Pancreas (tissue), 10 donors: ENCODE measurements around the gene JUN. TPM values are rescaled to one million over a fixed set of nuclear protein-coding genes. Genes with fewer than 3 reads are reported as not detected.

Experiments used
- ATAC-seq, 4 donors: fragments of 200-7000 bp; cut with Tn5 transposase; one replicate each; pipeline versions ENCODE4 v1.8.0 to v1.9.1; 2020; ENCODE audit warnings: mild to moderate bottlenecking in 4 of 4, moderate library complexity in 4 of 4
- DNase-seq, 6 donors: peaks; one replicate each; pipeline ENCODE4 v3.0.0-alpha.2; 2020
- FAIRE-seq: peaks from 2 replicates; lab custom pipeline; 2012; peaks lifted over from hg19 to GRCh38; lab: Jason Lieb, UNC
- H3K27ac ChIP-seq, 4 donors: fragments of 200-600 bp; sonication (generic); 1 replicate in 3 of 4; 2 replicates in 1 of 4; pipeline versions ENCODE4 v1.5.0 to v1.8.0; 2020
- H3K27me3 ChIP-seq, 4 donors: fragments of 200-600 bp; one replicate each; pipeline ENCODE4 v1.8.0; 2021
- H3K36me3 ChIP-seq, 3 donors: fragments of 200-600 bp; sonication (generic) in 1 of 3; one replicate each; pipeline versions ENCODE4 v1.5.0 to v1.8.0; 2020 to 2021
- H3K4me1 ChIP-seq, 3 donors: fragments of 200-600 bp; one replicate each; pipeline ENCODE4 v1.8.0; 2021
- H3K4me3 ChIP-seq, 4 donors: fragments of 200-600 bp; sonication (generic) in 2 of 4; one replicate each; pipeline versions ENCODE4 v1.5.0 to v1.8.0; 2020 to 2021
- H3K9me3 ChIP-seq, 4 donors: fragments of 200-600 bp; one replicate each; pipeline ENCODE4 v1.8.0; 2021
- CTCF ChIP-seq, 4 donors: fragments of 200-600 bp; sonication (generic) in 3 of 4; IDR thresholded peaks; one replicate each; pipeline versions ENCODE4 v1.5.0 to v1.8.0; 2021; ENCODE audit warnings: antibody characterized with exemption in 4 of 4
- WGBS, 2 donors: extraction: QIAGEN DNeasy Blood & Tissue Kit; methylation state at CpG; one replicate each; pipeline ENCODE4 v1.1.7; 2013; 5-methylcytosine and 5-hydroxymethylcytosine counted together
- intact Hi-C, 3 donors: fragments of 100-400 bp; cut with DNase I; formaldehyde crosslinking; loops; one replicate each; pipeline versions ENCODE4 v1.11.1 to v1.14.2; 2022
- polyA plus RNA-seq, 2 donors: library from polyadenylated mRNA; stranded (reverse); fragments of 200-250 nt; gene quantifications; one replicate each; pipeline ENCODE4 v1.2.3, GENCODE V29; 2013
- total RNA-seq, 6 donors: library from RNA; stranded (reverse); fragmentation: NEBNext Ultra II Directional in 4 of 6; extraction: Animal tissue kit (Norgen Biotek cat#: 25700) in 4 of 6; gene quantifications; one replicate each; pipeline versions ENCODE4 v1.2.1 to v1.2.4, GENCODE V29; 2021 to 2023
- donor health status: healthy with polysubstance abuse.
- donor health status: DM: no; HTN: no; CAD: no; lungs with moderate emphysema.
- donor health status: DM: no; HTN: no; CAD: no.
- donor health status: control.
- donor health status: control.
- donor health status: Bipolar disorder and iron deficiency.
- donor health status: DM: yes; HTN: yes; CAD: no.
- donor health status: DM: no; HTN: no; CAD: no.
- donor health status: DM: no; HTN: no; CAD: no.
- donor health status: DM: yes; HTN: yes; CAD: no.

JUN gene
- 100 to 1,000 TPM in 1 of 6 donors, 10 to 100 TPM in 5; 47.1 to 111 (median 86.2) TPM for total RNA-seq
- polyA plus RNA-seq, result 100 to 1,000 TPM in 1 of 2 donors, 10 to 100 TPM in 1; 45.0 to 134 TPM

- WGBS, 2 donors, result 0 to 1% methylated on average over 54 to 57 of the region's 57 CpGs
- peak; percentile 64 to 78 (median 70) for ATAC-seq
- H3K9me3 ChIP-seq, result no peaks in the 10 kb centered on the region
- H3K4me1 ChIP-seq, result peaks cover 6 to 15% (median 14%) of the 10 kb centered on the region in 3 donors
- peak within 1 kb of the TSS; percentile 97 to 100 (median 100) for H3K27ac ChIP-seq
- no peak for TF ChIP-seq CTCF (IDR thresholded peaks at IDR 0.05)
- no peaks in the 10 kb centered on the region for H3K27me3 ChIP-seq
- FAIRE-seq, result peak; percentile 93
- intact Hi-C loops, result loop anchor here in 2 of 3 donors (10.0 kb wide), 3 partner anchors 101 to 271 kb away; no protein-coding TSS in a partner anchor
- H3K36me3 ChIP-seq, result peaks cover 0 to 18% (median 4%) of the 10 kb centered on the region in 3 donors
- H3K4me3 ChIP-seq, result peak within 1 kb of the TSS; percentile 78 to 96 (median 92)
- peak; percentile 97 to 100 (median 100) for DNase-seq
Observed at GRCh38 chr1:58783993-58784757, at the start of gene JUN. Gene JUN (minus strand): TSS chr1:58784047. CDS start chr1:58783070, 977 bp downstream.

GRCh38 chr1:58833166-58833565, 49.3 kb upstream of the JUN start:
- no peak for FAIRE-seq
- no peak for DNase-seq
- Histone ChIP-seq H3K27ac (no peak overlapping the region), H3K4me1 (no peaks in the 10 kb centered on the region), H3K9me3 (no peaks in the 10 kb centered on the region), H3K36me3 (no peaks in the 10 kb centered on the region), H3K4me3 (no peak overlapping the region), H3K27me3 (no peaks in the 10 kb centered on the region)
- WGBS, 2 donors, result 94 to 97% methylated on average over 1 of the region's 1 CpG
- ATAC-seq, result no peak
- TF ChIP-seq CTCF (IDR thresholded peaks at IDR 0.05), result no peak
- intact Hi-C loops, result no loop called here

GRCh38 chr1:58830291-58830690, 46.4 kb upstream of the JUN start:
- TF ChIP-seq CTCF (IDR thresholded peaks at IDR 0.05), result no peak
- 79 to 80% methylated on average over 1 of the region's 1 CpG for WGBS, 2 donors
- no peak for FAIRE-seq
- Histone ChIP-seq H3K36me3 (no peaks in the 10 kb centered on the region), H3K27me3 (no peaks in the 10 kb centered on the region), H3K4me3 (no peak overlapping the region), H3K4me1 (peaks cover 0 to under 1% (median under 1%) of the 10 kb centered on the region in 3 donors), H3K9me3 (peaks cover 0 to 2% (median 0%) of the 10 kb centered on the region in 4 donors), H3K27ac (no peak overlapping the region)
- DNase-seq, result no peak
- ATAC-seq, result no peak
- intact Hi-C loops, result no loop called here

GRCh38 chr1:58829866-58830265, 46.0 kb upstream of the JUN start:
- 91 to 100% methylated on average over 1 of the region's 1 CpG for WGBS, 2 donors
- intact Hi-C loops, result no loop called here

More at GRCh38 chr1:58829866-58830265, 46.0 kb upstream of the JUN start:
- Histone ChIP-seq H3K27ac (no peak overlapping the region), H3K27me3 (no peaks in the 10 kb centered on the region), H3K36me3 (no peaks in the 10 kb centered on the region), H3K9me3 (peaks cover 0 to 2% (median 0%) of the 10 kb centered on the region in 4 donors), H3K4me3 (no peak overlapping the region), H3K4me1 (peaks cover 0 to 5% (median 3%) of the 10 kb centered on the region in 3 donors)
- no peak for TF ChIP-seq CTCF (IDR thresholded peaks at IDR 0.05)
- no peak for FAIRE-seq
- DNase-seq, result no peak
- no peak for ATAC-seq
